ENCODE measurements around the gene WDR45B. TPM values are rescaled to one million over a fixed set of nuclear protein-coding genes. Genes with fewer than 3 reads are reported as not detected.

Gene WDR45B
- polyA plus RNA-seq, 1 experiment, result 141 TPM

GRCh38 chr17:82644148-82644547 is 4.1 kb downstream of the WDR45B start:
- H3K36me3 ChIP-seq (ENCODE audit: control insufficient read depth, insufficient read depth, low read length), result peaks cover 20% of the 10 kb centered on the region
- H3K4me3 ChIP-seq (ENCODE audit: low read depth, low read length), result no peak overlapping the region
- no peak for DNase-seq (ENCODE audit: low read depth)
- POLR2A ChIA-PET, result no interaction called here
- CTCF ChIA-PET, result no interaction called here
- TF ChIP-seq CTCF (IDR thresholded peaks at IDR 0.05; ENCODE audit: insufficient read depth, low read depth, low read length), result no peak
- H3K27me3 ChIP-seq (ENCODE audit: control insufficient read depth, insufficient read depth, low read length), result no peaks in the 10 kb centered on the region

GRCh38 chr17:82642022-82642421 is 6.2 kb downstream of the WDR45B start:
- Histone ChIP-seq H3K27me3 (ENCODE audit: control insufficient read depth, insufficient read depth, low read length) (no peaks in the 10 kb centered on the region), H3K4me3 (ENCODE audit: low read depth, low read length) (no peak overlapping the region), H3K36me3 (ENCODE audit: control insufficient read depth, insufficient read depth, low read length) (peaks cover 20% of the 10 kb centered on the region)
- TF ChIP-seq CTCF (IDR thresholded peaks at IDR 0.05; ENCODE audit: insufficient read depth, low read depth, low read length), result no peak
- ChIA-PET CTCF (no interaction called here), POLR2A (no interaction called here)
- DNase-seq (ENCODE audit: low read depth), result no peak

- POLR2A ChIA-PET, result interaction anchor here (0.6 kb wide), 1 partner anchor 74 kb away, joined by 6 read pairs; no protein-coding TSS in a partner anchor
- Histone ChIP-seq H3K4me3 (ENCODE audit: low read depth, low read length) (no peak overlapping the region), H3K36me3 (ENCODE audit: control insufficient read depth, insufficient read depth, low read length) (peaks cover 20% of the 10 kb centered on the region), H3K27me3 (ENCODE audit: control insufficient read depth, insufficient read depth, low read length) (no peaks in the 10 kb centered on the region)
- no peak for DNase-seq (ENCODE audit: low read depth)
- TF ChIP-seq CTCF (IDR thresholded peaks at IDR 0.05; ENCODE audit: insufficient read depth, low read depth, low read length), result no peak
- CTCF ChIA-PET, result interaction anchor here (1.8 kb wide), 1 partner anchor 12 kb away, joined by 5 read pairs; no protein-coding TSS in a partner anchor
These were observed 8.2 kb downstream of the WDR45B start for GRCh38 chr17:82640036-82640435.

GRCh38 chr17:82639628-82640027 is 8.6 kb downstream of the WDR45B start:
- DNase-seq (ENCODE audit: low read depth), result no peak
- ChIA-PET POLR2A (no interaction called here), CTCF (interaction anchor here (1.8 kb wide), 1 partner anchor 12 kb away, joined by 5 read pairs; no protein-coding TSS in a partner anchor)
- H3K4me3 ChIP-seq (ENCODE audit: low read depth, low read length), result no peak overlapping the region
- H3K36me3 ChIP-seq (ENCODE audit: control insufficient read depth, insufficient read depth, low read length), result peaks cover 20% of the 10 kb centered on the region
- no peaks in the 10 kb centered on the region for H3K27me3 ChIP-seq (ENCODE audit: control insufficient read depth, insufficient read depth, low read length)
- no peak for TF ChIP-seq CTCF (IDR thresholded peaks at IDR 0.05; ENCODE audit: insufficient read depth, low read depth, low read length)

GRCh38 chr17:82638183-82638773 is 10.0 kb downstream of the WDR45B start:
- ChIA-PET POLR2A (no interaction called here), CTCF (no interaction called here)
- Histone ChIP-seq H3K27me3 (ENCODE audit: control insufficient read depth, insufficient read depth, low read length) (no peaks in the 10 kb centered on the region), H3K4me3 (ENCODE audit: low read depth, low read length) (no peak overlapping the region), H3K36me3 (ENCODE audit: control insufficient read depth, insufficient read depth, low read length) (peaks cover 13% of the 10 kb centered on the region)
- TF ChIP-seq CTCF (IDR thresholded peaks at IDR 0.05; ENCODE audit: insufficient read depth, low read depth, low read length), result no peak
- DNase-seq (ENCODE audit: low read depth), result no peak

Data from BJ (cell line).